HepG2 (cell line): Measurements from ENCODE around the gene TATDN3. TPM values are rescaled to one million over a fixed set of nuclear protein-coding genes. Genes with fewer than 3 reads are reported as not detected.
A peak's percentile ranks its signal among the peaks of the same experiment; 100 is the strongest.

Experiments
- AGO1 ChIP-seq: fragments of 200-400 bp; formaldehyde crosslinking; IDR thresholded peaks from 2 replicates; pipeline ENCODE4 v1.6.1; 2017; ENCODE audit warnings: mild to moderate bottlenecking, low read depth, low read length, moderate library complexity; ENCODE audit not compliant: poor library complexity, severe bottlenecking
- GTF3A ChIP-seq: sonication (generic); formaldehyde crosslinking; conservative IDR thresholded peaks from 2 replicates; pipeline ENCODE4 v1.4.0; 2020; ENCODE audit warnings: mild to moderate bottlenecking, missing genetic modification reagents
- HMGA1 ChIP-seq: sonication (generic); formaldehyde crosslinking; conservative IDR thresholded peaks from 2 replicates; pipeline ENCODE4 v1.4.0; 2020; ENCODE audit warnings: missing genetic modification reagents
- HMGXB4 ChIP-seq, 2 experiments: sonication (generic) in 1 of 2; formaldehyde crosslinking in 1 of 2; IDR thresholded peaks; 2 replicates each; pipeline versions ENCODE4 v1.4.0 to v1.6.1; 2018 to 2020; ENCODE audit warnings: missing genetic modification reagents in 2 of 2, borderline replicate concordance in 1 of 2, low read depth in 1 of 2, mild to moderate bottlenecking in 1 of 2, missing biosample characterization in 1 of 2
- HNRNPK ChIP-seq: fragments of 200-400 bp; formaldehyde crosslinking; IDR thresholded peaks from 2 replicates; pipeline ENCODE4 v1.6.1; 2018; ENCODE audit warnings: low read length, low read depth, moderate library complexity, mild to moderate bottlenecking; ENCODE audit not compliant: poor library complexity, severe bottlenecking
- IRF2 ChIP-seq: IDR thresholded peaks from 2 replicates; pipeline ENCODE4 v1.6.1; 2018; ENCODE audit warnings: missing genetic modification reagents, missing compliant biosample characterization
- IRF9 ChIP-seq: sonication (generic); formaldehyde crosslinking; IDR thresholded peaks from 2 replicates; pipeline ENCODE4 v1.8.0; 2022; ENCODE audit warnings: missing genetic modification reagents, mild to moderate bottlenecking, borderline replicate concordance
- PATZ1 ChIP-seq: sonication (generic); formaldehyde crosslinking; IDR thresholded peaks from 2 replicates; pipeline ENCODE4 v1.4.0; 2020; ENCODE audit warnings: missing genetic modification reagents
- POLR2AphosphoS5 ChIP-seq: IDR thresholded peaks from 2 replicates; pipeline ENCODE4 v1.6.1; 2012; ENCODE audit warnings: low read depth, low read length
- ZBTB2 ChIP-seq: sonication (generic); formaldehyde crosslinking; IDR thresholded peaks from 2 replicates; pipeline ENCODE4 v1.8.0; 2022; ENCODE audit warnings: low read depth, missing genetic modification reagents
- ZBTB44 ChIP-seq: sonication (generic); formaldehyde crosslinking; IDR thresholded peaks from 2 replicates; pipeline ENCODE4 v1.4.0; 2020; ENCODE audit warnings: missing genetic modification reagents
- ZNF550 ChIP-seq: sonication (generic); formaldehyde crosslinking; IDR thresholded peaks from 2 replicates; pipeline ENCODE4 v1.4.0; 2020; ENCODE audit warnings: mild to moderate bottlenecking, missing genetic modification reagents, borderline replicate concordance
- ZNF552 ChIP-seq: sonication (generic); formaldehyde crosslinking; IDR thresholded peaks from 2 replicates; pipeline ENCODE4 v1.9.0; 2022; ENCODE audit warnings: missing genetic modification reagents, mild to moderate bottlenecking, borderline replicate concordance
- ZNF609 ChIP-seq: sonication (generic); formaldehyde crosslinking; IDR thresholded peaks from 2 replicates; pipeline ENCODE4 v1.4.0; 2020; ENCODE audit warnings: mild to moderate bottlenecking, missing genetic modification reagents, borderline replicate concordance
- polyA plus RNA-seq, 8 experiments: library from polyadenylated mRNA; depleted of rRNA in 3 of 8; stranded (reverse) in 7 of 8; unstranded in 1 of 8; fragments of >200 nt; fragmentation: Illumina TruSeq in 4 of 8; extraction: Trizol in 4 of 8; gene quantifications; 2 replicates each; pipeline versions ENCODE4 v1.2.1 to v1.2.3, GENCODE V29; 2011 to 2016; ENCODE audit warnings: low read depth in 4 of 8, missing spikeins in 1 of 8, mixed read lengths in 1 of 8; ENCODE audit not compliant: insufficient read depth in 1 of 8
- total RNA-seq, 5 experiments: library from RNA; depleted of rRNA; stranded (reverse); fragments of >200 nt; fragmentation: Illumina TruSeq; extraction: Trizol; gene quantifications; 2 replicates each; pipeline ENCODE4 v1.2.3, GENCODE V29; 2016; ENCODE audit warnings: low read depth in 1 of 5

Gene TATDN3
- total and polyA plus RNA-seq, 2 of the 13 experiments (the other 11 are each of a cell fraction or from before 2014, with no cell fraction given), result 7.3 to 8.6 TPM

GRCh38 chr1:212857992-212858460, 66.3 kb downstream of the TATDN3 start, which contains the start of gene FLVCR1 (continued):
- TF ChIP-seq IRF2, result peak; percentile 39; the same call in 1 of the 2 replicates
- TF ChIP-seq GTF3A, result no peak
- peak; percentile 84 for TF ChIP-seq POLR2AphosphoS5
- peak; percentile 92 for TF ChIP-seq HNRNPK
- TF ChIP-seq PATZ1 (CRISPR knock-in tag), result 0 out of 2 replicates have a peak, but pooled peaks have one; percentile 60
- TF ChIP-seq ZNF550 (CRISPR knock-in tag), result no peak
- peak; percentile 41 for TF ChIP-seq ZNF609
- TF ChIP-seq IRF9 (CRISPR knock-in tag), result peak; percentile 94
- TF ChIP-seq AGO1, result no peak
- TF ChIP-seq HMGA1 (CRISPR knock-in tag), result no peak
- no peak for TF ChIP-seq ZBTB44
- TF ChIP-seq ZBTB2, result 0 out of 2 replicates have a peak, but pooled peaks have one; percentile 47
- peak; percentile 54 to 86; a peak in 3 of 4 replicates for TF ChIP-seq HMGXB4 (CRISPR knock-in tag; IDR thresholded peaks at IDR 0.05; ENCODE audit: borderline replicate concordance in 1 of 2, low read depth in 1 of 2)
- 0 out of 2 replicates have a peak, but pooled peaks have one; percentile 25 for TF ChIP-seq ZNF552 (CRISPR knock-in tag)
